Parathyroid adenoma (tissue), 2 donors: Measurements from ENCODE around the gene FOXJ2.

Experiments
- H2AFZ ChIP-seq: fragments of 300-600 bp; sonication (generic); one replicate; pipeline ENCODE4 v1.7.0; 2017; ENCODE audit warnings: antibody characterized with exemption, mild to moderate bottlenecking
- H3K27ac ChIP-seq: fragments of 300-600 bp; sonication (generic); one replicate; pipeline ENCODE4 v1.7.0; 2017
- H3K27me3 ChIP-seq: fragments of 300-600 bp; sonication (generic); one replicate; pipeline ENCODE4 v1.7.0; 2017; ENCODE audit warnings: low read length; ENCODE audit not compliant: control insufficient read depth, insufficient read depth
- H3K36me3 ChIP-seq: fragments of 300-600 bp; sonication (generic); one replicate; pipeline ENCODE4 v1.7.0; 2017; ENCODE audit warnings: low read length; ENCODE audit not compliant: control insufficient read depth, insufficient read depth
- H3K4me1 ChIP-seq: fragments of 300-600 bp; sonication (generic); one replicate; pipeline ENCODE4 v1.7.0; 2017; ENCODE audit warnings: control low read depth
- H3K4me2 ChIP-seq: fragments of 300-600 bp; sonication (generic); one replicate; pipeline ENCODE4 v1.7.0; 2017; ENCODE audit warnings: low read length
- H3K4me3 ChIP-seq: fragments of 300-600 bp; sonication (generic); one replicate; pipeline ENCODE4 v1.7.0; 2017; ENCODE audit warnings: low read depth, low read length
- H3K79me2 ChIP-seq: fragments of 300-600 bp; sonication (generic); one replicate; pipeline ENCODE4 v1.7.0; 2017; ENCODE audit warnings: control low read depth
- H3K9ac ChIP-seq: fragments of 300-600 bp; sonication (generic); one replicate; pipeline ENCODE4 v1.7.0; 2017; ENCODE audit warnings: mild to moderate bottlenecking
- H3K9me3 ChIP-seq: fragments of 300-600 bp; sonication (generic); one replicate; pipeline ENCODE4 v1.7.0; 2017; ENCODE audit warnings: low read length; ENCODE audit not compliant: control insufficient read depth
- TF ChIP-seq, protein P1 (sequence below): fragments of 300-600 bp; sonication (generic); IDR thresholded peaks from one replicate; pipeline ENCODE4 v1.7.0; 2017; ENCODE audit warnings: antibody characterized with exemption, mild to moderate bottlenecking
- donor health status: primary hyperparathyroidism.

FOXJ2 gene

GRCh38 chr12:8031872-8032241, 659 bp upstream of the FOXJ2 start:
- peak overlapping the region; percentile 71 for H3K4me2 ChIP-seq
- peak overlapping the region; percentile 61 for H3K4me3 ChIP-seq
- peaks cover 17% of the 10 kb centered on the region for H3K79me2 ChIP-seq
- no peaks in the 10 kb centered on the region for H3K9me3 ChIP-seq
- H3K9ac ChIP-seq: no peak overlapping the region
- peaks cover 27% of the 10 kb centered on the region for H3K4me1 ChIP-seq
- TF ChIP-seq, protein P1, sequence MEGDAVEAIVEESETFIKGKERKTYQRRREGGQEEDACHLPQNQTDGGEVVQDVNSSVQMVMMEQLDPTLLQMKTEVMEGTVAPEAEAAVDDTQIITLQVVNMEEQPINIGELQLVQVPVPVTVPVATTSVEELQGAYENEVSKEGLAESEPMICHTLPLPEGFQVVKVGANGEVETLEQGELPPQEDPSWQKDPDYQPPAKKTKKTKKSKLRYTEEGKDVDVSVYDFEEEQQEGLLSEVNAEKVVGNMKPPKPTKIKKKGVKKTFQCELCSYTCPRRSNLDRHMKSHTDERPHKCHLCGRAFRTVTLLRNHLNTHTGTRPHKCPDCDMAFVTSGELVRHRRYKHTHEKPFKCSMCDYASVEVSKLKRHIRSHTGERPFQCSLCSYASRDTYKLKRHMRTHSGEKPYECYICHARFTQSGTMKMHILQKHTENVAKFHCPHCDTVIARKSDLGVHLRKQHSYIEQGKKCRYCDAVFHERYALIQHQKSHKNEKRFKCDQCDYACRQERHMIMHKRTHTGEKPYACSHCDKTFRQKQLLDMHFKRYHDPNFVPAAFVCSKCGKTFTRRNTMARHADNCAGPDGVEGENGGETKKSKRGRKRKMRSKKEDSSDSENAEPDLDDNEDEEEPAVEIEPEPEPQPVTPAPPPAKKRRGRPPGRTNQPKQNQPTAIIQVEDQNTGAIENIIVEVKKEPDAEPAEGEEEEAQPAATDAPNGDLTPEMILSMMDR: no peak
- peak overlapping the region; percentile 93 for H3K27ac ChIP-seq
- H2AFZ ChIP-seq: peak overlapping the region; percentile 94
- no peaks in the 10 kb centered on the region for H3K36me3 ChIP-seq
- no peaks in the 10 kb centered on the region for H3K27me3 ChIP-seq

DNA sequence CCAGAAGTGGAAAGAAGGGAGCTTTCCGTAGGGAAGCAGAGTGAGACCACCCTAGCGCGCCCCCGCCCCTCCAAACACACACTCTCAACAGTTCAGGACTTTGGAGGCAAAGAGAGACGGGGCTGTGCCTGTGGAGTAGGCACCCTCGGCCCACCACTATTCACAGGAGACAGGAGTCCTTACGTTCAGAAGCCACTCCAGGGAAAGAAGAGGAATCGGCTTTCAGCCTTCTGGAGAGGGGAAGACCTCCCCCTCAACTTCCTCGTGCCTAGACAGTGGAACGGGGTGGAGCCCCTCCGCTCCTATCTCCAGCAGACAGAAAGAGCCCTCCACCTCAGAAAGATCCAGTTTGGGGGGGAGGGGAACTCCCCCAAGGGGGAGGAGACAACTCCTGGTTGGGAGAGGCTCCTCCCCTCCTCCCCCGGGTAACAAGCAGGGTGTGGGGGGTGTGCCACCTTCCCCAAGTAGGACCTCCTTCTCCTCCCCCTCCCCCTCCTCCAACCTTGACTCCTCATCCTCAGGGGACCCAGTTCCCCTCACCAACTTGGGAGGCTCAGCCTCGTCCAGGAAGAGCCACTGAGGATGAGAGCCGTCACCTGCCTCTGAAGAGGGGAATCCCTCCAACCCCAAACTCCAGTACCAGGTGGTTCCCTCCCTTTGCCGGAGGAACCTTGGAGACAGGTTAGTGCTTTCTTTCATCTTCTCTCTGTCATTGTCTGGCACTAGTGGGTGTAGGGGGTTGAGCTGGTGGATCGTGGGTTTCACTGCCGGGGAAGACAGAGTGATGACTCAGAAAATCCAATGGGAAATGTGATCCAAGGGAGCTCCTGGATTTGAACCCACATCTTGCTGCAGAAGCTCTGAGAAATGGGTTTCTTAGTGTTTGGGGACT, 883 bp downstream of the FOXJ2 start:
- TF ChIP-seq, protein P1: no peak

DNA sequence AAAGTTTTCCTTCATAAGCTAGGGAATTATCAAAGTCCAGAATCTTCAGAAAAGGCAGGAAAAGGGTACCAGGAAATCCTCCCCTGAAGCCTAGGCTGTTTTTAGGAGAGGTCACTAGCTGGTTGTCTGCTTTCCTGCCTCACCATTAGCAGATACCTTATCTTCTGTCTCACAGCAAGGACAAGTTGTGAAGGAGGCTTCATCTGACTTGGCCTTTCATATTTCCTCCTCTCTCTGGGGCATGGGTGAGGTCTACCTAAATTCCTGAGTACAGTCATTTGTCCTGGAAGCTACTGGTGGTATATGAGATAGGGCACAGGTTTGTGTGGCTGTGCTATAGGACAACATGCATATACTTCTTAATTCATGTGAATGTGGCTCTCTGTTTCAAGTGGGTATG, 2.3 kb downstream of the FOXJ2 start:
- TF ChIP-seq, protein P1: no peak
- Histone ChIP-seq H3K4me3 (peak overlapping the region; percentile 96), H2AFZ (no peak overlapping the region), H3K9ac (no peak overlapping the region), H3K27ac (peak overlapping the region; percentile 93), H3K9me3 (no peaks in the 10 kb centered on the region), H3K79me2 (peaks cover 19% of the 10 kb centered on the region), H3K36me3 (no peaks in the 10 kb centered on the region), H3K4me2 (peak overlapping the region; percentile 95), H3K27me3 (no peaks in the 10 kb centered on the region), H3K4me1 (peaks cover 49% of the 10 kb centered on the region)

More for the DNA sequence above, 883 bp downstream of the FOXJ2 start:
- H3K4me1 ChIP-seq: peaks cover 43% of the 10 kb centered on the region
- H3K4me2 ChIP-seq: peak overlapping the region; percentile 95
- no peaks in the 10 kb centered on the region for H3K36me3 ChIP-seq
- H3K27ac ChIP-seq: peak overlapping the region; percentile 93
- H3K4me3 ChIP-seq: peak overlapping the region; percentile 96
- no peaks in the 10 kb centered on the region for H3K9me3 ChIP-seq
- peaks cover 17% of the 10 kb centered on the region for H3K79me2 ChIP-seq
- no peaks in the 10 kb centered on the region for H3K27me3 ChIP-seq
- H3K9ac ChIP-seq: peak overlapping the region; percentile 89
- H2AFZ ChIP-seq: peak overlapping the region; percentile 86

DNA sequence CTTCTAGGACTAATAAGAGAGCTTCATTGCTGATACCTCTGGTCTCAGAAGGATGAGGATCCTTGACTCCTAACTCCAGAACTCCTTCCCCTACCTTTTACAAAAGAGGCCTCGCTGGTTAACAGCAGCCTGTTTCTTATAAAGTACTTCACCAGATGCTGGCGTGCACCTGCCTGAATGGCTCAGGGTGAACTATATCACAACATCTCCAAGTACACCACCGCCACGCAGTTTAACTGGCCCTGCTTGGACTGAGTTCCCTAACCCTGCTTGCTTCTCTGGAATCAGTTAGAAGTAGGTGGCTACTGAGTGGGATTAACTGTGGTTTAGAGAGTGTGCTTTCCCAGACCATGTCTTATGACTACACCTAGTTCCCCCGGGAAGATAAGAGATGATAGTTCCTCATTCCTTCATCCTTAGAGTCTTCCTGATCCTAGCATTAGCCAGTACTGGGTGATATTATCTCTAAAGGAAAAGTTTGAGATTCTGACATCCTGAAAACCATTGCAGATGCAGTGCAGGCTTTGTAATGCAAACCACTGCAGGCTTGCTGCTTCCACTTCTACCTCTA, 3.0 kb downstream of the FOXJ2 start:
- Histone ChIP-seq H3K9me3 (no peaks in the 10 kb centered on the region), H3K36me3 (no peaks in the 10 kb centered on the region), H3K4me2 (peak overlapping the region; percentile 11), H3K27me3 (no peaks in the 10 kb centered on the region), H3K27ac (no peak overlapping the region), H3K79me2 (peaks cover 21% of the 10 kb centered on the region), H3K4me1 (peaks cover 49% of the 10 kb centered on the region), H3K9ac (no peak overlapping the region), H3K4me3 (no peak overlapping the region), H2AFZ (no peak overlapping the region)
- TF ChIP-seq, protein P1: no peak
